H1 (cell line): ENCODE data around the gene ZBTB33. TPM values are rescaled to one million over a fixed set of nuclear protein-coding genes. Genes with fewer than 3 reads are reported as not detected.

ENCODE experiments used
- CTCF ChIA-PET: fragments of 300-600 bp; sonication (Branson Sonifier 250); formaldehyde crosslinking; loops from one replicate; lab custom pipeline; 2021; ENCODE audit not compliant: partially characterized antibody; lab: Charles Lee
- POLR2A ChIA-PET: fragments of 300-600 bp; sonication (Branson Sonifier 250); formaldehyde crosslinking; loops from one replicate; lab custom pipeline; 2021; ENCODE audit warnings: inconsistent platforms; ENCODE audit not compliant: partially characterized antibody; lab: Charles Lee
- DNase-seq, 2 experiments: peaks; one replicate each; pipeline versions ENCODE4 v3.0.0 to v3.0.0-alpha.2; 2010 to 2022; ENCODE audit warnings: low spot score in 2 of 2, low read depth in 1 of 2, mixed read lengths in 1 of 2
- FAIRE-seq: peaks from 2 replicates; lab custom pipeline; 2011; peaks lifted over from hg19 to GRCh38; lab: Jason Lieb, UNC
- H2AFZ ChIP-seq: 2 replicates; pipeline ENCODE4 v1.8.1; 2012; ENCODE audit warnings: low read length, inconsistent platforms
- H2AK5ac ChIP-seq: 2 replicates; pipeline ENCODE4 v1.6.1; 2013; ENCODE audit warnings: low read depth, low read length
- H2BK120ac ChIP-seq: replicated peaks from 2 replicates; pipeline ENCODE3; 2013; ENCODE audit warnings: low read depth, low read length, inconsistent platforms
- H2BK12ac ChIP-seq: 2 replicates; pipeline ENCODE4 v1.6.1; 2013; ENCODE audit warnings: low read depth, low read length
- H2BK15ac ChIP-seq: 2 replicates; pipeline ENCODE4 v1.6.1; 2013; ENCODE audit warnings: low read length
- H2BK20ac ChIP-seq: 2 replicates; pipeline ENCODE4 v1.6.1; 2013; ENCODE audit warnings: low read length
- H2BK5ac ChIP-seq: 2 replicates; pipeline ENCODE4 v1.6.1; 2013; ENCODE audit warnings: low read depth, low read length
- H3K14ac ChIP-seq: 2 replicates; pipeline ENCODE4 v1.6.1; 2013; ENCODE audit warnings: inconsistent platforms; ENCODE audit not compliant: insufficient read length
- H3K18ac ChIP-seq: 2 replicates; pipeline ENCODE4 v1.6.1; 2013; ENCODE audit warnings: low read length; ENCODE audit errors: extremely low read depth
- H3K23ac ChIP-seq: 2 replicates; pipeline ENCODE4 v1.6.1; 2013; ENCODE audit warnings: inconsistent platforms; ENCODE audit not compliant: insufficient read length
- H3K23me2 ChIP-seq: 2 replicates; pipeline ENCODE4 v1.6.1; 2013; ENCODE audit warnings: low read depth, low read length
- H3K27ac ChIP-seq: 2 replicates; pipeline ENCODE4 v1.6.1; 2011; ENCODE audit warnings: low read depth, low read length, inconsistent platforms
- H3K27me3 ChIP-seq, 4 experiments: replicated peaks in 1 of 4; 1 replicate in 1 of 4; 2 replicates in 3 of 4; pipeline versions ENCODE4 v1.6.1 to v1.8.1; 2011 to 2013; ENCODE audit warnings: low read length in 3 of 4, mild to moderate bottlenecking in 3 of 4, inconsistent platforms in 2 of 4, mixed read lengths in 2 of 4, moderate library complexity in 1 of 4; ENCODE audit not compliant: control insufficient read depth in 3 of 4, insufficient read depth in 3 of 4; ENCODE audit errors: extremely low read depth in 1 of 4
- H3K36me3 ChIP-seq, 4 experiments: 2 replicates each; pipeline versions ENCODE4 v1.6.1 to v1.8.1; 2011 to 2013; ENCODE audit warnings: mild to moderate bottlenecking in 4 of 4, low read length in 3 of 4, moderate library complexity in 2 of 4, control low read depth in 1 of 4, inconsistent platforms in 1 of 4; ENCODE audit not compliant: insufficient read depth in 4 of 4, control insufficient read depth in 2 of 4
- H3K4ac ChIP-seq: replicated peaks from 2 replicates; pipeline ENCODE3; 2013; ENCODE audit warnings: low read length, low read depth, mixed read lengths, inconsistent platforms; ENCODE audit not compliant: insufficient read length
- H3K4me1 ChIP-seq, 4 experiments: replicated peaks in 1 of 4; 1 replicate in 1 of 4; 2 replicates in 3 of 4; pipeline versions ENCODE4 v1.6.1 to v1.8.1; 2011 to 2013; ENCODE audit warnings: low read length in 3 of 4, inconsistent platforms in 2 of 4, mixed read lengths in 1 of 4; ENCODE audit not compliant: insufficient read depth in 4 of 4, control insufficient read depth in 3 of 4
- H3K4me2 ChIP-seq, 2 experiments: 2 replicates each; pipeline versions ENCODE4 v1.6.1 to v1.8.1; 2011 to 2013; ENCODE audit warnings: low read depth in 2 of 2, low read length in 2 of 2, control low read depth in 1 of 2, inconsistent platforms in 1 of 2, mild to moderate bottlenecking in 1 of 2; ENCODE audit not compliant: insufficient read depth in 1 of 2
- H3K4me3 ChIP-seq, 4 experiments: fragments of 200-600, 300-600 bp in 1 of 4; sonication (generic), shearing (Covaris generic), sonication (Bioruptor Twin) in 1 of 4; 2 replicates each; pipeline versions ENCODE4 v1.5.1 to v1.8.1; 2011 to 2016; ENCODE audit warnings: low read length in 4 of 4, low read depth in 3 of 4, control low read depth in 2 of 4, inconsistent platforms in 2 of 4, mild to moderate bottlenecking in 2 of 4, mixed read lengths in 1 of 4, moderate library complexity in 1 of 4; ENCODE audit not compliant: insufficient read depth in 2 of 4; ENCODE audit errors: extremely low read depth in 1 of 4
- H3K56ac ChIP-seq: replicated peaks from 2 replicates; pipeline ENCODE3; 2013; ENCODE audit warnings: low read depth, mild to moderate bottlenecking, mixed read lengths, low read length, inconsistent platforms; ENCODE audit not compliant: insufficient read length
- H3K79me1 ChIP-seq: 2 replicates; pipeline ENCODE4 v1.6.1; 2013; ENCODE audit warnings: low read depth, low read length, control low read depth
- H3K79me2 ChIP-seq, 2 experiments: 2 replicates each; pipeline versions ENCODE4 v1.6.1 to v1.8.1; 2012 to 2013; ENCODE audit warnings: low read length in 2 of 2, mild to moderate bottlenecking in 2 of 2, inconsistent platforms in 1 of 2; ENCODE audit not compliant: insufficient read depth in 2 of 2, control insufficient read depth in 1 of 2
- H3K9ac ChIP-seq, 4 experiments: replicated peaks in 1 of 4; 1 replicate in 1 of 4; 2 replicates in 3 of 4; pipeline versions ENCODE4 v1.6.1 to v1.8.1; 2011 to 2013; ENCODE audit warnings: low read depth in 3 of 4, low read length in 3 of 4, control low read depth in 2 of 4, mild to moderate bottlenecking in 2 of 4, moderate library complexity in 2 of 4, inconsistent platforms in 1 of 4; ENCODE audit errors: extremely low read depth in 1 of 4
- H3K9me3 ChIP-seq, 2 experiments: 2 replicates each; pipeline versions ENCODE4 v1.6.1 to v1.8.1; 2012 to 2013; ENCODE audit warnings: mild to moderate bottlenecking in 2 of 2, moderate library complexity in 2 of 2, control low read depth in 1 of 2, inconsistent platforms in 1 of 2, low read depth in 1 of 2, low read length in 1 of 2, mixed read lengths in 1 of 2; ENCODE audit not compliant: insufficient read depth in 2 of 2
- H4K20me1 ChIP-seq, 2 experiments: replicated peaks in 1 of 2; 2 replicates each; pipeline versions ENCODE3 to v1.8.1; 2011 to 2013; ENCODE audit warnings: inconsistent platforms in 2 of 2, low read length in 2 of 2, mild to moderate bottlenecking in 1 of 2; ENCODE audit not compliant: insufficient read depth in 2 of 2, control insufficient read depth in 1 of 2
- H4K5ac ChIP-seq: 2 replicates; pipeline ENCODE4 v1.6.1; 2013; ENCODE audit warnings: low read length, low read depth, mixed read lengths, inconsistent platforms; ENCODE audit not compliant: insufficient read length
- H4K8ac ChIP-seq: 2 replicates; pipeline ENCODE4 v1.8.0; 2013; ENCODE audit warnings: mild to moderate bottlenecking, moderate library complexity, low read length, inconsistent platforms; ENCODE audit not compliant: insufficient read depth; ENCODE audit errors: extremely low read depth
- H4K91ac ChIP-seq: replicated peaks from 2 replicates; pipeline ENCODE3; 2013; ENCODE audit warnings: low read length, mixed read lengths, inconsistent platforms; ENCODE audit not compliant: insufficient read length
- ATF2 ChIP-seq: IDR thresholded peaks from 2 replicates; pipeline ENCODE4 v1.6.1; 2012; ENCODE audit warnings: low read length, inconsistent platforms
- BACH1 ChIP-seq: IDR thresholded peaks from 2 replicates; pipeline ENCODE4 v1.6.1; 2012; ENCODE audit warnings: low read length, improper control_type of control experiment
- CHD2 ChIP-seq: IDR thresholded peaks from 2 replicates; pipeline ENCODE4 v1.6.1; 2012; ENCODE audit warnings: low read length, improper control_type of control experiment
- CTCF ChIP-seq, 3 experiments: IDR thresholded peaks; 1 replicate in 2 of 3; 2 replicates in 1 of 3; pipeline versions ENCODE4 v1.5.1 to v1.6.1; 2011; ENCODE audit warnings: low read length in 3 of 3, mild to moderate bottlenecking in 3 of 3, inconsistent platforms in 2 of 3, low read depth in 1 of 3, moderate library complexity in 1 of 3; ENCODE audit not compliant: insufficient read depth in 1 of 3; ENCODE audit errors: control extremely low read depth in 1 of 3
- HDAC6 ChIP-seq: IDR thresholded peaks from one replicate; pipeline ENCODE4 v1.7.1; 2012; ENCODE audit warnings: low read depth, mild to moderate bottlenecking, inconsistent platforms, low read length, moderate library complexity
- JUND ChIP-seq: IDR thresholded peaks from 2 replicates; pipeline ENCODE4 v1.6.1; 2011; ENCODE audit warnings: mild to moderate bottlenecking, improper control_type of control experiment, low read length
- KDM4A ChIP-seq: IDR thresholded peaks from one replicate; pipeline ENCODE4 v1.7.1; 2012; ENCODE audit warnings: low read depth, mild to moderate bottlenecking, moderate library complexity, low read length, inconsistent platforms; ENCODE audit not compliant: severe bottlenecking
- RFX5 ChIP-seq: IDR thresholded peaks from 2 replicates; pipeline ENCODE4 v1.6.1; 2011; ENCODE audit warnings: low read depth, low read length, improper control_type of control experiment, borderline replicate concordance
- USF2 ChIP-seq: IDR thresholded peaks from 2 replicates; pipeline ENCODE4 v1.6.1; 2011; ENCODE audit warnings: low read length, improper control_type of control experiment
- ZNF274 ChIP-seq: IDR thresholded peaks from 2 replicates; pipeline ENCODE4 v1.7.0; 2012; ENCODE audit warnings: low read length, borderline replicate concordance; ENCODE audit errors: extremely low read depth
- polyA plus RNA-seq, 7 experiments: library from polyadenylated mRNA; depleted of rRNA in 3 of 7; stranded (reverse) in 5 of 7; unstranded in 2 of 7; fragments of >200 nt in 5 of 7; fragments of 200-250 nt in 2 of 7; gene quantifications; 1 replicate in 5 of 7; 2 replicates in 1 of 7; 4 replicates in 1 of 7; pipeline versions ENCODE4 v1.2.1 to v1.2.3, GENCODE V29; 2011 to 2013; ENCODE audit warnings: missing spikeins in 2 of 7, mixed read lengths in 2 of 7
- total RNA-seq: library from RNA; stranded (reverse); fragmentation: NEBNext Ultra II Directional; extraction: Animal tissue kit (Norgen Biotek cat#: 25700); gene quantifications from 2 replicates; pipeline ENCODE4 v1.2.1, GENCODE V29; 2021

ZBTB33 gene
- total and polyA plus RNA-seq, 2 of the 8 experiments (the other 6 are each of a cell fraction or from before 2014, with no cell fraction given) = 3.4 to 14.9 TPM

- H4K5ac ChIP-seq = no peak overlapping the region
- no peak overlapping the region for H2BK20ac ChIP-seq
- H3K18ac ChIP-seq = no peak overlapping the region
- H3K23me2 ChIP-seq = no peaks in the 10 kb centered on the region
- H3K27me3 ChIP-seq = no peaks in the 10 kb centered on the region
- DNase-seq (no peak), FAIRE-seq (no peak)
- ChIA-PET CTCF (no interaction called here), POLR2A (interaction anchor here (0.6 kb wide), 1 partner anchor 28 kb away, joined by 3 read pairs; no protein-coding TSS in a partner anchor)
- no peaks in the 10 kb centered on the region for H3K4me1 ChIP-seq
- H2BK5ac ChIP-seq = no peak overlapping the region
- no peak overlapping the region for H2BK120ac ChIP-seq
- H2BK15ac ChIP-seq = no peak overlapping the region
- no peak overlapping the region for H3K56ac ChIP-seq
- H4K20me1 ChIP-seq = no peaks in the 10 kb centered on the region
- H3K14ac ChIP-seq = no peak overlapping the region
- no peak overlapping the region for H4K8ac ChIP-seq
- no peaks in the 10 kb centered on the region for H3K9me3 ChIP-seq
- H3K4ac ChIP-seq = no peak overlapping the region
- H3K4me2 ChIP-seq = no peak overlapping the region
- no peak overlapping the region for H3K9ac ChIP-seq
- H3K36me3 ChIP-seq = no peaks in the 10 kb centered on the region
- no peak overlapping the region for H4K91ac ChIP-seq
- H2AK5ac ChIP-seq = no peak overlapping the region
- no peak overlapping the region for H3K4me3 ChIP-seq
- no peak overlapping the region for H2AFZ ChIP-seq
- H3K23ac ChIP-seq = no peak overlapping the region
- H3K79me1 ChIP-seq = no peaks in the 10 kb centered on the region
- H2BK12ac ChIP-seq = no peak overlapping the region
- H3K27ac ChIP-seq = no peak overlapping the region
- H3K79me2 ChIP-seq = no peaks in the 10 kb centered on the region
- no peak for TF ChIP-seq CHD2
- TF ChIP-seq HDAC6 = no peak
- no peak for TF ChIP-seq RFX5
- no peak for TF ChIP-seq BACH1
- TF ChIP-seq KDM4A = no peak
- no peak for TF ChIP-seq USF2
- TF ChIP-seq ATF2 = no peak
- no peak for TF ChIP-seq JUND
- no peak for TF ChIP-seq ZNF274
- no peak for TF ChIP-seq CTCF (IDR thresholded peaks at IDR 0.05; ENCODE audit: control extremely low read depth in 1 of 3, insufficient read depth in 1 of 3, low read depth in 1 of 3, low read length in 3 of 3)
Observed at GRCh38 chrX:120294651-120295050, 44.0 kb downstream of the ZBTB33 start.
